Germinal center (tissue), 1 donor: ENCODE measurements around the gene GLCCI1.
"Not testable (repeated sequence)": the region's sequence is repeated elsewhere in the genome, so short reads cannot be mapped to it uniquely, and the experiment has no call there.

Source experiments
- DNase-seq: peaks from one replicate; pipeline ENCODE4 v3.0.0; 2012; ENCODE audit warnings: mixed read lengths, low spot score

GLCCI1 gene

DNA sequence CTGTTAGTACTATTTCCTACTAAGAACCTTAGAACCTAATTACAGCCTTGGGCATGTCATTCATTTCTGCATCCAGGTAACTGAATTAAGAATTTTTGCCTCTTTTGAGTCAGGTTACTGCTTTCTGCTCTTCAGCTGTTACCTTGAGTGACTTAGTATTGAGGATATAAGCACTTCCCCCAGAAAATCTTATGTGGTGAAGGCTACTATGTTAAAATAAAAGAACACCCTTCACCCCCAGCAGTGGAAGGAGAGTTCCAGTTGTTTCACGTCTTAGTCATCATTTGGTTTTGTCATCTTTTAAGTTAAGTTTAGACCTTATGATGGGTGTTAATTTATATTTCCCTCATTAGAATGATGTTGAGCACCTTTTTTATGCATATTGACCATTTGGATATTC lies 82.8 kb downstream of the GLCCI1 start:
- no peak for DNase-seq

DNA sequence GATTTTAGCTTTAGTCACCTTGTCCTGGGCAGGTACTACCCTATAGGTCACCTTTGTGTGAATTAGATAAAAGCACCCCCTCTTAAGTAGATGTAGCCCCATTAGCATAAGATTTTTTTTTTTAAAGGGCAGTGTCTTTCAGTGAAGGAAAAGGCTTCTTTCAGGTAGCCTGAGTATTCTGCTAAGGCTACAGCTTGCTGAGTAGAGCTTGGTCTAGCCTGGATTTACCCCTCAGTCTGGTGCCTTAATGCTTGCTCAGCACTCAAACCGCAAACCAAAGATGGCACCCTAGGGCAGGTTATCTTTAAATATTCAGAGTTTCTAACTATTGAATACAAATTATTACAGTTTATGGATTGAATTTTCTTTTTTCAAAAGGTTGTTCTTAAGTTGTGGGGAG lies 83.4 kb downstream of the GLCCI1 start:
- no peak for DNase-seq

DNA sequence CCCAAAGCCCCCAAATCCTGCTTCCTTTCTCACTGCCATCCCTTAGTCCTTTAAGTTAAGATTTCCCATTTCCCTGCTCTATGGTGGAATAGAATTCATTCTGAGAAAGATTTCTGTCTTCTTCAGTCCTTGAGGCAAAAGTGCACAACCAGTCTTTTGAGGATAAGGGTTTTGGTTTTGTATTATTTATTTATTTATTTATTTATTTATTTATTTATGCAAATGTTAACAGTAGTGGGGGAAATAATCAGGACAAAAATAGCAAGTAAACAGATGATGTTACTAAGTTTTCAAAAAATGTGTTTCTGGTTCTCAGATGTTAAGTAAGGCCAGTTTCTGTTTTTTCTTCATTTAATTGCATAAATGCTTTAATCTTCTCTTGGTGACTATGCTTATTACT lies 84.2 kb downstream of the GLCCI1 start:
- DNase-seq: no peak

DNA sequence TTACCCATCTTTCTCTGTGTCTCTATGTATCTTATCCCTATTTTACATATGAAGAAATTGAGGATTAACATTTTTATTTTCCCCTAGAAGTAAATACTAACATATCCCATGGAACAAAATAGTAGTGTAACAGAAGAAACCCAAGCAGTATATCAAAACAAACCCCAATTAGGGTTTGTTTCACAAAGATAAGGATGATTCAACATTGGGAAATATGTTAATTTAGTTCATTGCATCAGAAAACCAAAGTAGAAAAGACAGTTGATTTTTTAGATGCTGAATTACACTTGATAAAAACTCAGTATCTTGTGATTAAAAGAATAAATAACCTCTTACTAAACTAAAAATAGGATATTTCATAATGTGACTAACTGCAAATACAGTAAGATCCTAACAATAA lies 87.8 kb downstream of the GLCCI1 start:
- DNase-seq: no peak

GRCh38 chr7:8057566-8057965 lies 89.0 kb downstream of the GLCCI1 start:
- no peak for DNase-seq

DNA sequence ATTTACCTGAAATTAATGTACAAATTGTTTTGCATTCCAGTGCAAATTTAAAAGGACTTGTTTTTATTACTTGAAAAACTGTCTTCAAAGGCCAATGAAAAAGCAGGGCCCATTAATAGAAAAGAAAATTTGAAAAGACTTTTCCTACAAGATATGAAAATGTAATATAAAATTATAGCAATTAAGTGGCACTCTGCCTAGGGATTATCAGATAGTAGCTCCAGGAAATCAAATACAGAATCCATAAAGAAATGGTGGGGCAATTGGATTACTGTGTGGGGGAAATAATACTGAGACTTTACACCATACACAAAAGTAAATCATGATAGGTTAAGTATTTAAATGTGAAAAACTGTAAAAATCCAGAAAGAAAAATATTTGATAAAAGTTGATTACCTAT lies 89.7 kb downstream of the GLCCI1 start:
- no peak for DNase-seq

DNA sequence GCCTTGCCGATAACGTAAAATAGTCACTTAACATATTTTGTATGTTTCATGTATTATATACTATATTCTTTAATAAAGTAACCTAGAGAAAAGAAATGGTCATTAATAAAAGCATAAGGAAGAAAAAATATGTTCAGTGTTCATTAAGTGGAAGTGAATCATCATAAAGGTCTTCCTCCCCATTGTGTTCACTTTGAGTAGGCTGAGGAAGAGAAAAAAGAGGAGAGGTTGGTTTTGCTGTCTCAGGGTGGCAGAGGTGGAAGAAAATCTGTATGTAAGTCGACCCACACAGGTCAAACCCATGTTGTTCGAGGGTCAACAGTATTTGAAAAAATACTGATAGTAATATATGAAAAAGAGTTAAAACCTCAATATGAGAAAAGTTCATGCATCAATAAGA lies 90.3 kb downstream of the GLCCI1 start:
- DNase-seq: no peak

DNA sequence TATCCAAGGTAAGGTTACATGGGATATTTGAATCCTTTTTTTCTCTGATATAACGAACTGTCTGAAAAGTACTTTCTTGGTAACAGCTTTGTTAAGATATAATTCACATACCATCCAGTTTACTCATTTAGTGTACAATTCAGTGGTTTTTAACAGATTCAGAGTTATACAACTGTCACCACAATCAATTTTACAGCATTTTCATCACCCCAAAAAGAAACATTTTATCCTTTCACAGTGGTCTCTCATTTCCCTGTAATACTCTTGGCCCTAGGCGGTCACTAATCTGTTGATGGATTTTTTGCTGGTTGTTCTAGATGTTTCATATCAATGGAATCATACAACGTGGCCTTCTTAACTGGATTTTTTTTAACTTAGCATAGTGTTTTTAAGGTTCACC lies 91.6 kb downstream of the GLCCI1 start:
- no peak for DNase-seq

GRCh38 chr7:8063300-8063699 lies 94.7 kb downstream of the GLCCI1 start:
- DNase-seq: not testable (repeated sequence)

DNA sequence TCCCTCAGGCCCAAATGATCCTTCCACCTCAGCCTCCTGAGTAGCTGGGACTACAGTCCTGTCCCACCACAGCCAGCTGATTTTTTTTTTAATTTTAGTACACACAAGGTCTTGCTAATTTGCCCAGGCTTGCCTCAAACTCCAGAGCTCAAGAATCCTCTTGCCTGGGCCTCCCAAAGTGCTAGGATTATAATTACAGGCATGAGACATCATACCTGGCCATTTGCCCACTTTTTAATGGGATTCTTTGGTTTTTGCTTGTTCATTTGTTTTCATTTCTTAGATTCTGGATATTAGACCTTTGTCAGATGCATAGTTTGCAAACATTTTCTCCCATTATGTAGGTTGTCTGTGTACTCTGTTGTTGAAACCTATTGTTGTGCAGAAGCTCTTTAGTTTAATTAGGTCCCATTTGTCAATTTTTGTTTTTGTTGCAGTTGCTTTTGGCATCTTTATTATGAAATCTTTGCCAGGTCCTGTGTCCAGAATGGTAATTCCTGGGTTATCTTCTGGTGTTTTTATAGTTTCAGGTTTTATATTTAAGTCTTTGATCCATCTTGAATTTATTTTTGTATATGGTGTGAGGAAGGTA lies 95.2 kb downstream of the GLCCI1 start:
- no peak for DNase-seq

DNA sequence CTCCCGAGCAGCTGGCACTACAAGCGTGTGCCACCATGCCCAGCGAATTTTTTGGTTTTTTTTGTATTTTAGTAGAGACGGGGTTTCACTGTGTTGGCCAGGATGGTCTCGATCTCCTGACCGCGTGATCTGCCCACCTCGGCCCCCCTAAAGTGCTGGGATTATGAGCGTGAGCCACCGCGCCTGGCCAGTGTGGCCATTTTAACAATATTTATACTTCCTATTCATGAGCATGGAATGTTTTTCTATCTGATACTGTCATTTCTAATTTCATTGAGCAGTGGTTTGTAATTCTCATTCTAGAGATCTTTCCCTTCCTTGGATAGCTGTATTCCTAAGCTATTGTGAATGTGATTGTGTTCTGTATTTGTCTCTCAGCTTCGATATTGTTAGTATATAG lies 96.2 kb downstream of the GLCCI1 start:
- DNase-seq: no peak

GRCh38 chr7:8065356-8065813 lies 96.8 kb downstream of the GLCCI1 start:
- no peak for DNase-seq

- no peak for DNase-seq
These were observed 100.5 kb downstream of the GLCCI1 start for GRCh38 chr7:8068892-8069686.

DNA sequence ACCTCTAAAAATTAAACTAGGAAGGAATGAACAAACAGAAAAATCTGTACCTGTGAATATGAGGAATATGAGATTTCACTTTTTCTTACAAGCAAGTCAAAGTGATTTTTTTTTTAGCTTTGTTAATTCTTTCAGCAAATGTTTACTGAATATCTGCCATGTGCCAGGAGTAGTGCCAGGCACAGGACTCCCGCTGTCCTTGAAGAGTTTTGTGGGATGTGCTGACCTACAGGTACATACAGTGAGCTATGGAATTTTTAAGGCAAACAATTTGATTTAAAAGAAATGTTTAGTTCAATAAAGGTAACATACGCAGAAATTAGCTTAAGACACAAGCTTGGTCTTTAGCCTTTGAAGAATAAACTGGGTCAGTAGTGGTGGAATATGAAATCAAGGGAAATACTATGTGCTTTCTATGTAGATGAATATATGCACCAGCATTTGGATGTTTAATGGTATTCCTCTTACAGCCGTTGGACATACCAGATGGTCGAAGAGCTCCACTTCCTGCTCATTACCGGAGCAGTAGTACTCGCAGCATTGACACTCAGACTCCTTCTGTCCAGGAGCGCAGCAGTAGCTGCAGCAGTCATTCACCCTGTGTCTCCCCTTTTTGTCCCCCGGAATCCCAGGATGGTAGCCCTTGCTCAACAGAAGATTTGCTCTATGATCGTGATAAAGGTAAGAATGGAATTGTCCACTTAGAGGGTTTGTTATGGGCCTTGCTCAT lies 102.0 kb downstream of the GLCCI1 start:
- DNase-seq: no peak

- DNase-seq: no peak
These were observed 109.8 kb downstream of the GLCCI1 start for GRCh38 chr7:8078418-8078817.

GRCh38 chr7:8082762-8083161 lies 114.2 kb downstream of the GLCCI1 start:
- DNase-seq: no peak

- no peak for DNase-seq
These were observed 116.2 kb downstream of the GLCCI1 start for GRCh38 chr7:8084836-8085235.

- no peak for DNase-seq
These were observed 116.8 kb downstream of the GLCCI1 start for GRCh38 chr7:8085420-8085819.

- no peak for DNase-seq
These were observed 117.6 kb downstream of the GLCCI1 start for GRCh38 chr7:8086239-8086638.

DNA sequence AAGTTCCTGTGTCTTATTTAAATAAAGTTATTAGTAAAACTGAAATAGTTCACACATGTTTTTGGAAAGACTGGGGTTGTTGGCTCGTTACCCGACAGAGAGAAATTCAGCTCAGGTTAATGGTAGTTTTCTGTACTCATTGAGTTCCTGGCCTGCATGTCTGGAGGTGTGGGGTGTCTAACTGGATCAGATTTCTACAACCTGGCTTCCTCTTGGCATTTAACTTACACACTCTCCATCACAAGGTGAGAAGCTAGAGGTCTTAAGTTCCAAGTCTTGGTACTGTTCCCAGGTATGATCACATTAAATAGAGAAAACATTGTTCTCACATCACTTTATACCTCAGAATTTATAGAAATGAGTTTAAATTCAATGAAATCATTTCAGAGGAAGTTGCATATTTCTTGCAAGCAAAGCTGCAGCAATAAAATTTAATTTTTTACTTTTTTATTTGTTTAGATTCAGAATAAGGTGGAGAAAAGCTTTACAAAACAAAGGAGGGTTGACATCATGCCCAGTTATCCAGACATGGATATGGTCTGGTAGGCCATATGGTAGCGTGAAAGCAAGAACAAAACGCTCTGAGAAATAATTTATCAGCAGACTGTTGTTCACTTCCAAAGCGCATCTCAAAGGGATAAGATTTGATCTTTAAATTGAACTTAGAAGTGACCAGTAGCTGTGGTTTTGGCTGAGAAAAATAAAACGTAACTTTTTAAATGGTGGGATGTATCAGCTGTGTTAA lies 120.6 kb downstream of the GLCCI1 start:
- no peak for DNase-seq

GRCh38 chr7:8092140-8092539 lies 123.5 kb downstream of the GLCCI1 start:
- no peak for DNase-seq
